ENCODE measurements around the gene PLEKHA7. TPM values are rescaled to one million over a fixed set of nuclear protein-coding genes. Genes with fewer than 3 reads are reported as not detected.

PLEKHA7 gene
- total RNA-seq, 1 experiment from 2014 or later: 13.0 TPM

GRCh38 chr11:16818284-16818683 lies 195.9 kb downstream of the PLEKHA7 start (continued):
- TF ChIP-seq AR (CRISPR knock-in tag; IDR thresholded peaks at IDR 0.05) (no peak), MAX (CRISPR knock-in tag; IDR thresholded peaks at IDR 0.05) (no peak), ZNF121 (CRISPR knock-in tag; IDR thresholded peaks at IDR 0.05) (no peak), ZNF416 (CRISPR knock-in tag; IDR thresholded peaks at IDR 0.05) (no peak), ATF3 (CRISPR knock-in tag; conservative IDR thresholded peaks at IDR 0.05) (no peak), TP53 (CRISPR knock-in tag; IDR thresholded peaks at IDR 0.05) (no peak), CDX4 (CRISPR knock-in tag; IDR thresholded peaks at IDR 0.05; ENCODE audit: borderline replicate concordance) (no peak), EMX1 (CRISPR knock-in tag; IDR thresholded peaks at IDR 0.05) (no peak), ZNF396 (CRISPR knock-in tag; IDR thresholded peaks at IDR 0.05; ENCODE audit: borderline replicate concordance) (no peak), ZNF232 (CRISPR knock-in tag; IDR thresholded peaks at IDR 0.05) (no peak), PRDM15 (CRISPR knock-in tag; IDR thresholded peaks at IDR 0.05) (no peak)

GRCh38 chr11:16817351-16817750 lies 196.9 kb downstream of the PLEKHA7 start:
- Mint-ChIP-seq H3K36me3 (peaks cover 13% of the 10 kb centered on the region; the same call in 1 of the 2 replicates), H3K4me3 (no peak overlapping the region), H3K27ac (no peak overlapping the region), H3K9me3 (no peaks in the 10 kb centered on the region), H3K27me3 (ENCODE audit: low read depth) (no peaks in the 10 kb centered on the region), H3K4me1 (peaks cover 16% of the 10 kb centered on the region)
- ChIA-PET CTCF (interaction anchor here (1.2 kb wide), 1 partner anchor 246 kb away, joined by 4 read pairs; no protein-coding TSS in a partner anchor), POLR2A (no interaction called here)
- TF ChIP-seq ZNF416 (CRISPR knock-in tag; IDR thresholded peaks at IDR 0.05): no peak
- TF ChIP-seq ZMAT4 (CRISPR knock-in tag; IDR thresholded peaks at IDR 0.05): no peak
- TF ChIP-seq PRRX2 (CRISPR knock-in tag; IDR thresholded peaks at IDR 0.05): no peak
- no peak for TF ChIP-seq CBFB (CRISPR knock-in tag; IDR thresholded peaks at IDR 0.05; ENCODE audit: low read depth)
- TF ChIP-seq NFE2L1 (CRISPR knock-in tag; IDR thresholded peaks at IDR 0.05): no peak
- DNase-seq (ENCODE audit: low spot score) (no peak), ATAC-seq (no peak)

Measured in WTC11 (cell line).